Stimulated activated CD4-positive, alpha-beta T cell treated with anti-CD3 and anti-CD28 coated beads, TNF-alpha, amount 100 ng/mL, for 48 hours (primary cell): ENCODE results near the gene NOTCH1.

Source experiments
- DNase-seq, 3 donors: peaks; one replicate each; pipeline ENCODE4 v3.0.0-alpha.2; 2020; ENCODE audit warnings: low read depth in 3 of 3

Gene NOTCH1

GRCh38 chr9:136501686-136502085 is 44.2 kb downstream of the NOTCH1 start:
- DNase-seq = no peak

- DNase-seq = no peak
Observed at GRCh38 chr9:136499935-136500910, 45.6 kb downstream of the NOTCH1 start.

- no peak for DNase-seq
Observed at GRCh38 chr9:136499071-136499934, 46.5 kb downstream of the NOTCH1 start.

GRCh38 chr9:136497916-136498695 is 47.7 kb downstream of the NOTCH1 start:
- no peak for DNase-seq

DNA sequence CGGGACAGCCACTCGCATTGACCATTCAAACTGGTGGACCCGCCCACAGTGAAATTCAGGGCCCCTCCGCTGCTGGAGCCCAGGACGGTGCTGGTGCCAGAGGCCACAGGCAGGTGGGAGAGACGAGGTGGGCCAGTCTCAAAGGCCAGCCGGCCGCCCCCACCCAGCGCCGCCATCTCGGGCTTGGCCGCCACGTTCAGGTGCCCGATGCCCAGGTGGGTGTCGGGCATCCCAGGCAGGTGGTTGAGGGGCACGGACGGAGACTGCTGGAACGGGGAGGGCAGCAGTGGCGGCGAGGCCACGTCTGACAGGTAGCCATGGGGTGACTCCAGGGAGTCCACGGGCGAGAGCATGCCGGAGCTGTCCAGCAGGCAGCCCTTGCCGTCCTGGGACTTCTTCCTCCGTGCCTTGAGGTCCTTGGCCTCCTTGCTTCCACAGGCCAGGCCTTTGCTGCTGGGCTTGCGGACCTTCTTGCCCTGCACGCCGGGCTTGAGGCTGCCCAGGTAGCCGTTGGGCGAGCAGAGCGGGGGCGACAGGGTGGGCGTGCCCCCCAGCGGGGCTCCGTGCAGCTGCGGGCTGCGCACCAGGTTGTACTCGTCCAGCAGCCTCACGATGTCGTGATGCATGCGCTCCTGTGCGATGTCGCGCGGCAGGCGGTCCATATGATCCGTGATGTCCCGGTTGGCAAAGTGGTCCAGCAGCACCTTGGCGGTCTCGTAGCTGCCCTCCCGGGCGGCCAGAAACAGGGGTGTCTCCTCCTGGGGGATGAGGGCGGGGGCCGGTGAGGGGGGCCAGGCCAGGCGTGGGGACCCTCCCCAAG is 48.8 kb downstream of the NOTCH1 start:
- no peak for DNase-seq

DNA sequence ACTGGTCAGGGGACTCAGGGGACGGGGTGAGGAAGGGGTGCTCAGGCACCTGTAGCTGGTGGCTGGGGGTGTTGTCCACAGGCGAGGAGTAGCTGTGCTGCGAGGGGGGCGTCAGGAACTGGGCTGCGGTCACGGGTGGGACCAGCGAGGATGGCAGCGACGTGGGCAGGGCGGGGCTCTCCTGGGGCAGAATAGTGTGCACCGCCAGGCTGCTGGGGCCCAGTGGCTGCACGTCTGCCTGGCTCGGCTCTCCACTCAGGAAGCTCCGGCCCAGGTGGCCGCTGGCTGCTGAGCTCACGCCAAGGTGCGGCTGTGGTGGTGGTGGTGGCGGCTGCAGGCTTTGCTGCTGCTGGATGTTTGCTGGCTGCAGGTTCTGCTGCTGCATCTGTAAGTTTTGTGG is 49.7 kb downstream of the NOTCH1 start:
- DNase-seq = no peak

GRCh38 chr9:136495238-136495800 is 50.5 kb downstream of the NOTCH1 start:
- no peak for DNase-seq

DNA sequence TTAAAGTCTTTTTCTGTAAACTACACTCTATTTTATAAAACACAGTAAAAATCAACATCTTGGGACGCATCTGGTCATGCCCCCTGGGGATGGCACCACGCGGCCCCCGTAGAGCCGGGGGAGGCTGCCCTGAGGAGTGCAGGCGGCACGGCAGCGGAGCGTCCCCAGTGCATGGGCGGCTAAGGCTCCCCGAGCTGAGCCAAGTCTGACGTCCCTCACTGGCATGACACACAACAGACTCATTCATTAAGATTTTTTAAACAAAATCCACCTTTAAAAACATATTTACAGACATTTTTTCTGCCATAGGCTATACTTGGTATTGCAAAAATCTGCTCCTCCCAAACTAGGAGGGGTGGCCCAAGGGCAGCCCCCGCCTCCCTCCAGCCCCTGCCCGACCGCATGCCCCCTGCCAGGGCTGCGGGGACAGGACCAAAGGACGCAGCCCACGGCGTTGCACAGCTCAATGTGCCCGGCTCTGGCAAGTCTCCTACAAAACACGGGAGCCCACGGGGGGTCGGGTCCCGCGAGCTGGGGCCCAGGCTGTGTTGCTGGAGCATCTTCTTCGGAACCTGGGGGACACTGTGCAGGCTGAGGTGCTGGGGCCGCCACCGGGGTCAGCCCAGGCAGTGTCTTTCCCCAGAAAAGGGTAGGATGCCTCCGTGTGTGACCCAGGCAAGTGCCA is 51.2 kb downstream of the NOTCH1 start:
- DNase-seq = no peak

GRCh38 chr9:136494012-136494411 is 51.8 kb downstream of the NOTCH1 start:
- no peak for DNase-seq

DNA sequence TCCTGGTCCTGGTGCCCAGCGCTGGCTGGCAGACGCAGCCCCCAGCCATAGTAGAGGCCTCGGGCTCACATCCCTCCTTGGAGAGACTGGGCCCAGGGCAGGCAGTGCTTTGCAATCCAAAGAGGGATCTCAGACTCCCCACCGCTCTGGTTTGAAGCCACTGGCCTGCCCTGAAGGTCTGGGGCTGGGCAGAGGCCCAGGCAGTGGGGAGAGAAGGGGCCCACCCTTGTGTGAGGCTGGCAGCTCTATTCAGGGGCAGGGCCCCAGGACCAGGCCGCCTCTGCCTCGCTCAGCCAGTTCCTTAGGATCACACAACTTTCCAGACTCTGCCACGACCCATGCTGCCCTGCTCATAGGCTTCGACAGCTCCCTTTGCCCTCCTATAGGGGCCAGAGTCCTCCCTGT is 52.3 kb downstream of the NOTCH1 start:
- no peak for DNase-seq

GRCh38 chr9:136492978-136493522 is 52.8 kb downstream of the NOTCH1 start:
- DNase-seq = no peak

- DNase-seq = no peak
Observed at GRCh38 chr9:136489731-136490130, 56.1 kb downstream of the NOTCH1 start.

GRCh38 chr9:136488247-136489214 is 57.3 kb downstream of the NOTCH1 start:
- peak; percentile 46 to 71 (median 55) for DNase-seq

- DNase-seq = no peak
Observed at GRCh38 chr9:136487672-136488071, 58.2 kb downstream of the NOTCH1 start.

- no peak for DNase-seq
Observed at GRCh38 chr9:136486823-136487620, 58.8 kb downstream of the NOTCH1 start.

DNA sequence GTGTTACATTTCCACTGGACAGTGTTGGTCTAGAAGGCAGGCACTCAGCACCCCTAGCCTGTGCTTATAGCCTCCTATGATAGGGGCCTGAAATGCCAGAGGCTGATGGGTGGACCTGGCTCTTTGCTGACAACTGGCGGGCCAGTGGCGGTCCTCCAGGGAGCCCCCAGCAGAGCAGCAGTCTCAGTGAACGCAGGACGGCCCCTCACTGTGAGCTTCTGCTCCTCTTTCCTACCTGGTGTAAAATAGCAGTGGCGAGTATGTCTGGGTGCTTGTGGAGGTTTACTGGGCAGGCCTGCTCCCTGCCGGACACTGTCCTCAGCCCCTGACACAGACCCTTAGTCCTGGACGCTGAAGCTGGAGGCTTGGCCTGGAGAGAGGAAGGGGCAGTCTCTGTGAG is 59.7 kb downstream of the NOTCH1 start:
- DNase-seq = no peak
